Activated naive CD8-positive, alpha-beta T cell treated with anti-CD3 and anti-CD28 coated beads, Interleukin-2, amount 50 U/mL, for 16 hours (primary cell): ENCODE measurements around the gene ZCCHC8.
"Not testable (repeated sequence)": the region's sequence is repeated elsewhere in the genome, so short reads cannot be mapped to it uniquely, and the experiment has no call there.

ENCODE experiments used
- DNase-seq: peaks from one replicate; pipeline ENCODE4 v3.0.0-alpha.2; 2020; ENCODE audit warnings: low read depth, low spot score

The ZCCHC8 gene

DNA sequence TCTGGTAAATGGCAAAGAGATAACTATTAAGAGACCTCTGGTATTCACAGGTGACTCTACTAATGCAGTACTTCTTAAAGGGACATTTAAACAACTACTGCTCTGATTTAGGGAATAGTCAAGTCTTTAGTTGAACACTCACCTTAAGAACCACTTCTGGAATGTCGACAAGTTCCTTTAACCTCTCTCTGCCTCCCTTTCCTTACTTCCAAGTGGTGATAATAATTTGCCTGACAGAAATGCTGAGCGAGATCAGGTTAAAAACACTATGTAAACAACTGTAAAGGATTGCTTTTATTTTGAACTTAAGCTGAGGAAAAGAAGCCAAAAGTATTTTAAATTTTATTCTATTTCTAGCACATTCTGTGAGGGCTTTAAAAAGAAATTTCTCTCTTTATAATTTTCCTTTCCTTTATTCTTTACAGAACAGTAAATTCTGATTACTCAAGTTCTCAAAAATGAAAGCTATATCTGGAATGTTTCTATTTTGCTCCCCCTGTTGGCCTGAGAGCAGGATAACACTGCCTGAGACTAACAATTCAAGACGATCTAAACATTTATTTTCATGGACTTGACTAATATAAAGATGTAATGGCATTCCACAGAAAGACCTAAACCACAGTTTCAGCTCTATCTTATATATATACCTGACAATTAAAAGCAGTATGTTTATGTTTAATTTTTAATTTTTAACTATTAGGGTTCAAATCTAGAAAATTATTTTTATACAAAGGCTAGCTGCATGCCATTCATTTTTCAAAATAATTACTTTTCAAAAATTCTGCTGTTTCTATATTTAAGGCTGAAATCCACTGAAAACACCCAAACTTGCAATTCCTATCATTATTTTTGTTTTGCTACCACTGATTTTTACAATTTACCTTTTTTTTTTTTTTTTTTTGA lies 29.2 kb downstream of the ZCCHC8 start:
- DNase-seq: no peak

DNA sequence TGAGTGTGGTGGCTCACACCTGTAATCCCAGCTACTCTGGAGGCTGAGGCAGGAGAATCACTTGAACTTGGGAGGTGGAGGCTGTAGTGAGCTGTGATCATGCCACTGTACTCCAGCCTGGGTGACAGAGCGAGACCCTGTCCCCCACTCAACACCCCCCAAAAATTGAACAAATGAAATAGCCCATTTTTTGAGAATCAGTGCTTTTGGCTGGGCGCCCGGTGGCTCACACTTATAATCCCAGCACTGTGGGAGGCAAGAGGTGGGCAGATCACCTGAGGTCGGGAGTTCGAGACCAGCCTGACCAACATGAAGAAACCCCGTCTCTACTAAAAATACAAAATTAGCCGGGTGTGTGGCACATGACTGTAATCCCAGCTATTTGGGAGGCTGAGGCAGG lies 30.2 kb downstream of the ZCCHC8 start:
- not testable (repeated sequence) for DNase-seq

DNA sequence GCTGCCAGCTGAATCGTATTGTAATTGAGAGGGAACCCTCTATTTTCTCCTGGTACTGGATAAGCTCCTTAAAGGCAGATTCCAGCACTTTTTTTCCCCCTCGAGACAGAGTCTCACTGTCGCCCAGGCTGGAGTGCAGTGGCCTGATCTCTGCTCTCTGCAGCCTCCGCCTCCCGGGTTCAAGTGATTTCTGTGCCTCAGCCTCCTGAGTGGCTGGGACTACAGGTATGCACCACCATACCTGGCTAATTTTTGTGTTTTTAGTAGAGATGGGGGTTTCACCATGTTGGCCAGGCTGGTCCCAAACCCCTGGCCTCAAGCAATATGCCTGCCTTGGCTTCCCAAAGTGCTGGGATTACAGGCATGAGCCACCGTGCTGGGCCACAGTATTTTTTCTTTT lies 30.9 kb downstream of the ZCCHC8 start:
- not testable (repeated sequence) for DNase-seq

- DNase-seq: no peak
Measured at GRCh38 chr12:122467983-122468382, 32.7 kb downstream of the ZCCHC8 start.

- not testable (repeated sequence) for DNase-seq
Measured at GRCh38 chr12:122464317-122465042, 36.3 kb downstream of the ZCCHC8 start.

- no peak for DNase-seq
Measured at GRCh38 chr12:122460641-122461040, 40.1 kb downstream of the ZCCHC8 start.

DNA sequence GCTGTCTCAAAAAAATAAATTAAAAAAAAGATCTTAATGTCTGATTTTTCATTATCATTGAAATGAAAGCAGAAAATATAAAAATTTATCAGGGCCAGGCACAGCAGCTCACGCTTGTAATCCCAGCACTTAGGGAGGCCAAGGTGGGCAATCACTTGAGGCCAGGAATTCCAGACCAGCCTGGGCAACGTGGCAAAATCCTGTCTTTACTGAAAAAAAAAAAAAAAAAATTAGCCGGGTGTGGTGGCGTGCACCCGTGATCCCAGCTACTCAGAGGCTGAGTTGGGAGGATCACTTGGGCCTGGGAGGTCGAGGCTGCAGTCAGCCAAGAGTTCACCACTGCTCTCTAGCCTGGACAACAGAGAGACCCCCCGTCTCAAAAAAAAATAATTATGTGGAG lies 40.7 kb downstream of the ZCCHC8 start:
- DNase-seq: no peak

GRCh38 chr12:122459211-122459610 lies 41.5 kb downstream of the ZCCHC8 start:
- no peak for DNase-seq

- DNase-seq: no peak
Measured at GRCh38 chr12:122458105-122459035, 42.4 kb downstream of the ZCCHC8 start.

DNA sequence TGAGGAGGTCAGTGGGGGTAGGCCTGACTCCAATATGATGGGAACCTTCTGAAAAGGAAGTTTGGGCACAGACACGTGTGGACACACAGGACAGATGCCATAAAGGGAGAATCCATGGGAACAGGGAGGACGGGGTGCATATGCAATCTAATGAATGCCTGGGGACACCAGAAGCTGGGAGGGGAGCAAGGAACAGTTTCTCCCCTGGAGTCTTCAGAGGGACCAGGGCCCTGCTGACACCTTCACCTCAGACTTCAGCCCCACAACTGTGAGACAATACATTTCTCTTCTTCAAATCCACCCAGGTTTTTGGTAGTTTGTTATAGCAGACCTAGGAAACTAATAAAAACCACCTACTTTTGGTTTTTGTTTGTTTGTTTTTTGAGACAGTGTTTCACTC lies 43.1 kb downstream of the ZCCHC8 start:
- DNase-seq: no peak

- DNase-seq: no peak
Measured at GRCh38 chr12:122454739-122455138, 46.0 kb downstream of the ZCCHC8 start.

DNA sequence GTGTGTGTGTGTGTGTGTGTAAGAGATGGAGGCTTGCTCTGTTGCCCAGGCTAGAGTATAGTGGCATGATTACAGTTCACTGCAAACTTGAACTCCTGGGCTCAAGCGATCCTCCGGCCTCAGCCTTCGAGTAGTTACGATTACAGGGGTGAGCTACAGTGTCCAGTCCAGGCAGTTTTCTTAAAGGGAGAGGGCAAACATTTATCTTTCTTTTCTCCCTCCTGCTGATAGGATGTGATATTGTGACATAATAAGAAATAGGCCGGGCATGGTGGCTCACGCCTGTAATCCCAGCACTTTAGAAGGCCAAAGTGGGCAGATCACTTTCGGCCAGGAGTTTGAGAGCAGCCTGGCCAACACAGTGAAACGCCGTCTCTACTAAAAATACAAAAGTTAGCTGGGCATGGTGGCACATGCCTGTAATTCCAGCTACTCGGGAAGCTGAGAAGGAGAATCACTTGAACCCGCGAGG lies 46.4 kb downstream of the ZCCHC8 start:
- DNase-seq: no peak

GRCh38 chr12:122452701-122453285 lies 47.9 kb downstream of the ZCCHC8 start:
- no peak for DNase-seq

- DNase-seq: no peak
Measured at GRCh38 chr12:122449317-122449716, 51.4 kb downstream of the ZCCHC8 start.

GRCh38 chr12:122447825-122448224 lies 52.9 kb downstream of the ZCCHC8 start:
- not testable (repeated sequence) for DNase-seq

- not testable (repeated sequence) for DNase-seq
Measured at GRCh38 chr12:122446390-122446789, 54.3 kb downstream of the ZCCHC8 start.

DNA sequence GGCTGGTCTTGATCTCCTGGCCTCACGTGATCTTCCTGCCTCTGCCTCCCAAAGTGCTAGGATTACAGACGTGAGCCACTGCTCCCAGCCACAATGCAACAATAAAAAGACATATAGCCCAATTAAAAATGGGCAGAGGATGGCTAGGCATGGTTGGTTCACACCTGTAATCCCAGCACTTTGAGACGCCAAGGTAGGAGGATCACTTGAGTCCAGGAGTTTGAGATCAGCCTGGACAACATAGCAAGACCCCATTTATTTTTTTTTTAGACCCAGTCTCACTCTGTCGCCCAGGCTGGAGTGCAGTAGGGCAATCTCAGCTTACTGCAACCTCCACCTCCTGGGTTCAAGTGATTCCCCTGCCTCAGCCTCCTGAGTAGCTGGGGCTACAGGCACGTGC lies 56.7 kb downstream of the ZCCHC8 start:
- not testable (repeated sequence) for DNase-seq

GRCh38 chr12:122438822-122439221 lies 61.9 kb downstream of the ZCCHC8 start:
- DNase-seq: not testable (repeated sequence)

DNA sequence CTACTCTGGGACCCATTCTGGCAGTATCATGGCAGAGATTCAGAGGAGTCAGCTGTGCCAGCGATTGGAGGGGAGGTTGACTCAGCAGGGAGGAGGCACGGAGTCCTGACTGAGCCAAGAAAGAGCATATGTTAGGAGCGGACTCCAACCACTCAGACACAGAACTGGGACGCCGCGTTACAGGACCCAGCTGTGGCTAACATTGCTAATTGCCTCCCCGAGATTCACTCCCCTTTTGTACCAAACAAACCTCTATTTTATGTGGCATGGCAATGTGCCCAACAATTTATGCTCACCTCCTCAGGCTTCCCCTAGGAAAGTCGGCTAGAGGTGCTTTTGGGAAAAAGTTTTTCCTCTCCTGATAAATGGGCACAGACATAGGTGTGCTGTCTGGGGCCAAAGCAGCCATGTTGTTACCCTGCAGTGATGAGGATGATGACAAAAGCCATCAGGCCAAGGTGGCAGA lies 63.0 kb downstream of the ZCCHC8 start:
- no peak for DNase-seq

DNA sequence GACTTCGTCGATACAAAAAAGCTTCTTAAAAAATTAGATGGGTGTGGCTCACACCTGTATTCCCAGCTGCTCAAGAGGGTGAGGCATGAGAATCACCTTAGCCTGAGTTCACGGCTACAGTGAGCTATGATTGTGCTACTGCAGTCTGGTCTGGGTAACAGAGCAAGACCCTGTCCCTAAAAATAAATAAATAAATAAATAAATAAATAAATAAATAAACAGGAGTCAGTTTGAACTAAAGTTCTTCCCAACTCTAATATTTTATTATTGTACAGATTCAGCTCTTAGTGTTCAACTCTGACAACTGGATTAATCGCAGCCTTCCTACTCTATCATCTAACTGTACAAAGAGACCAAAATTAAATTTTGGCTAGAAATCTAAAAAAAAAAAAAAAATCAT lies 65.5 kb downstream of the ZCCHC8 start:
- DNase-seq: no peak

DNA sequence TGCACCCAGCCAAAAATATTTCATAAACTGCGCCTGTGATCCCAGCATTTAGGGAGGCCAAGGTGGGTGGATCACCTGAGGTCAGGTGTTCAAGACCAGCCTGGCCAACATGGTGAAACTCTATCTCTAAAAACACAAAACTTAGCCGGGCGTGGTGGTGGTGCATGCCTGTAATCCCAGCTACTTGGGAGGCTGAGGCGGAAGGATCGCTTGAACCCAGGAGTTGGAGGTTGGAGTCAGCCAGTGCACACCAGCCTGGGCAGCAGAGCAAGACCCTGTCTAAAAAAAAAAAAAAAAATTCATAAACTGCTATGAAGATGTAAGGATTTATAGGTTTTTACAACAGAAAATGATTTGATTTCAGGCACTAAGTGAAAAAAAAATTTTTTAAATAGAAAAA lies 71.7 kb downstream of the ZCCHC8 start:
- DNase-seq: not testable (repeated sequence)
